DND-41 (cell line): ENCODE results near the gene SP2.

ENCODE experiments used
- ATAC-seq: fragments of 200-7000 bp; cut with Tn5 transposase; 3 replicates; pipeline ENCODE4 v1.9.1; 2021; ENCODE audit warnings: low read depth; ENCODE audit not compliant: insufficient read depth
- DNase-seq: peaks from one replicate; pipeline ENCODE4 v3.0.0-alpha.2; 2020
- H2AFZ ChIP-seq: 2 replicates; pipeline ENCODE4 v1.6.0; 2012; ENCODE audit warnings: low read depth, low read length
- H3K27ac ChIP-seq: 2 replicates; pipeline ENCODE4 v1.5.1; 2012; ENCODE audit warnings: low read length, inconsistent platforms
- H3K27me3 ChIP-seq: fragments of 200-600 bp; sonication (generic); 2 replicates; pipeline ENCODE4 v1.6.0; 2012; ENCODE audit warnings: low read length, mild to moderate bottlenecking, inconsistent platforms; ENCODE audit not compliant: insufficient read depth, poor library complexity
- H3K36me3 ChIP-seq: 2 replicates; pipeline ENCODE4 v1.5.1; 2012; ENCODE audit warnings: low read length, inconsistent platforms; ENCODE audit not compliant: insufficient read depth
- H3K4me1 ChIP-seq: 2 replicates; pipeline ENCODE4 v1.5.1; 2012; ENCODE audit warnings: mild to moderate bottlenecking, low read length; ENCODE audit not compliant: insufficient read depth
- H3K4me2 ChIP-seq: 2 replicates; pipeline ENCODE4 v1.6.0; 2012; ENCODE audit warnings: mild to moderate bottlenecking, moderate library complexity, low read length, inconsistent platforms; ENCODE audit not compliant: insufficient read depth
- H3K4me3 ChIP-seq, 2 experiments: fragments of 200-600 bp in 1 of 2; shearing (Covaris generic) in 1 of 2; 2 replicates each; pipeline ENCODE4 v1.5.1; 2012 to 2016; ENCODE audit warnings: inconsistent platforms in 2 of 2, low read length in 2 of 2, mild to moderate bottlenecking in 2 of 2, low read depth in 1 of 2, moderate library complexity in 1 of 2
- H3K79me2 ChIP-seq: 2 replicates; pipeline ENCODE4 v1.6.0; 2012; ENCODE audit warnings: low read length, inconsistent platforms; ENCODE audit not compliant: insufficient read depth
- H3K9ac ChIP-seq: 2 replicates; pipeline ENCODE4 v1.6.0; 2012; ENCODE audit warnings: low read depth, mild to moderate bottlenecking, inconsistent platforms, low read length, moderate library complexity
- H3K9me3 ChIP-seq: 2 replicates; pipeline ENCODE4 v1.5.1; 2012; ENCODE audit warnings: low read length, moderate library complexity, mild to moderate bottlenecking, inconsistent platforms; ENCODE audit not compliant: insufficient read depth, severe bottlenecking
- H4K20me1 ChIP-seq: 2 replicates; pipeline ENCODE4 v1.6.0; 2012; ENCODE audit warnings: low read length; ENCODE audit not compliant: insufficient read depth
- EZH2 ChIP-seq: IDR thresholded peaks from 3 replicates; pipeline ENCODE4 v1.6.1; 2012; ENCODE audit warnings: borderline replicate concordance, low read depth, mild to moderate bottlenecking, moderate library complexity, low read length, inconsistent platforms; ENCODE audit not compliant: severe bottlenecking
- TF ChIP-seq, protein P1 (sequence below): IDR thresholded peaks from 2 replicates; pipeline ENCODE4 v1.5.1; 2012; ENCODE audit warnings: borderline replicate concordance, low read length, moderate library complexity, mild to moderate bottlenecking; ENCODE audit not compliant: poor library complexity, severe bottlenecking; ENCODE audit errors: extremely low read depth

Gene SP2

DNA sequence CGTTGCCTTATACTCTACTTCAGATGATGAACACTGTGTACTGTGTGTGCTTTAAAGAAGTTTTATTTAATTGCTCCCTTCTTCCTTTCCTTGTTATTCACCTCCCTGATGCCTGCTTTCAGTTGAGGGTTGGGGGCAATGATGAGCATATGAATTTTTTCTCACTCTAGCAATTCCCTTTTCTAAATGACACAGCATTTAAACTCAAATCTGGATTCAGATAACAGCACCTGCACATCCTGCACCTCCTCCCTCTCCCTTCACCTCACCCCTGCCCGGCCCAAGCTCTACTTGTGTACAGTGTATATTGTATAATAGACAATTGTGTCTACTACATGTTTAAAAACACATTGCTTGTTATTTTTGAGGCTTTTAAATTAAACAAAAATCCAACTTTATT lies 32.4 kb downstream of the SP2 start:
- Histone ChIP-seq H4K20me1 (no peaks in the 10 kb centered on the region), H3K4me3 (no peak overlapping the region), H3K79me2 (no peaks in the 10 kb centered on the region), H3K9ac (no peak overlapping the region), H3K36me3 (peaks cover 55% of the 10 kb centered on the region), H3K4me2 (no peak overlapping the region), H3K9me3 (no peaks in the 10 kb centered on the region), H3K4me1 (no peaks in the 10 kb centered on the region), H3K27ac (no peak overlapping the region), H2AFZ (no peak overlapping the region), H3K27me3 (no peaks in the 10 kb centered on the region)
- TF ChIP-seq, protein P1, sequence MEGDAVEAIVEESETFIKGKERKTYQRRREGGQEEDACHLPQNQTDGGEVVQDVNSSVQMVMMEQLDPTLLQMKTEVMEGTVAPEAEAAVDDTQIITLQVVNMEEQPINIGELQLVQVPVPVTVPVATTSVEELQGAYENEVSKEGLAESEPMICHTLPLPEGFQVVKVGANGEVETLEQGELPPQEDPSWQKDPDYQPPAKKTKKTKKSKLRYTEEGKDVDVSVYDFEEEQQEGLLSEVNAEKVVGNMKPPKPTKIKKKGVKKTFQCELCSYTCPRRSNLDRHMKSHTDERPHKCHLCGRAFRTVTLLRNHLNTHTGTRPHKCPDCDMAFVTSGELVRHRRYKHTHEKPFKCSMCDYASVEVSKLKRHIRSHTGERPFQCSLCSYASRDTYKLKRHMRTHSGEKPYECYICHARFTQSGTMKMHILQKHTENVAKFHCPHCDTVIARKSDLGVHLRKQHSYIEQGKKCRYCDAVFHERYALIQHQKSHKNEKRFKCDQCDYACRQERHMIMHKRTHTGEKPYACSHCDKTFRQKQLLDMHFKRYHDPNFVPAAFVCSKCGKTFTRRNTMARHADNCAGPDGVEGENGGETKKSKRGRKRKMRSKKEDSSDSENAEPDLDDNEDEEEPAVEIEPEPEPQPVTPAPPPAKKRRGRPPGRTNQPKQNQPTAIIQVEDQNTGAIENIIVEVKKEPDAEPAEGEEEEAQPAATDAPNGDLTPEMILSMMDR: no peak
- TF ChIP-seq EZH2: no peak
- DNase-seq (no peak), ATAC-seq (no peak)

DNA sequence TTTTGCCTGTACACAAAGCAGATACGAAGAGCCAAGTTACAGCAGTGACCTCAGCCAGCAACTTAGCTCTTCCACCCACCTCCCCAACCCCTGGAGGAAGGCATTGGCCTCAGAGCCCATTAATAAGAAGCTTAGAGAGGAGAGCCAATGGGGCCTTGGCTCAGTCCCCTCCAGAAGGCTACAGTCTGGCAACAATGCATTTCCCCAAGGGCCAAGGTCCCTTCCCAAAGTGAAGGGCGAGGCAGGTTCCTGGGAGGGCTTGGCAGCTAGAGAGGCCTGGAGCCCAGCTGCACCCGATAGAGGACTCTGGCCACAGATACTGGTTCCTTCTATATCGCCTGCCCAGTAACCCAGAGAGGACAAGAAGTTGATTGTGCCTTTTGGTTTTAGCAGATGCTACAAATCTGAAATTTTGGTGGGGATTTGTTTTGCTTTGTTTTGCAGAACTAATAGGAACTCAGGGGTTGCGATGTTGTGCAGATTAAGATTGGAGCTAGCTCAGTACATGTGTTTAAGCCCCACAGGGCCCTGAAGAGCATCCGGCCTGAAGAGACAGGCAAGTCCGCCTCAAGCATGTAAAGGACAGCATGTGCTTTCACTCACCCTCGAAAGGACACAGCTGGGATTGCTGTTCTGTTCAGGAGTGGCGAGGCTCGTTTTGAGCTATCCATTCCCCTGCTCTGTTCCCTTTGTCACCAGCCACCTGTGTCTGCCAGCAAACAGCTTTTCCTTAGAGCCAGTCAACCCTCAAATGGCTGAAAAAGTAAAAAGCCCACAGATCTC lies 33.4 kb downstream of the SP2 start:
- no peak overlapping the region for H2AFZ ChIP-seq
- no peaks in the 10 kb centered on the region for H3K79me2 ChIP-seq
- no peak for ATAC-seq
- H3K27me3 ChIP-seq: no peaks in the 10 kb centered on the region
- H3K4me1 ChIP-seq: no peaks in the 10 kb centered on the region
- no peak overlapping the region for H3K4me3 ChIP-seq
- no peak for DNase-seq
- no peak overlapping the region for H3K4me2 ChIP-seq
- H4K20me1 ChIP-seq: no peaks in the 10 kb centered on the region
- H3K9ac ChIP-seq: no peak overlapping the region
- TF ChIP-seq EZH2: no peak
- TF ChIP-seq, protein P1: no peak
- no peak overlapping the region for H3K27ac ChIP-seq
- peaks cover 47% of the 10 kb centered on the region for H3K36me3 ChIP-seq
- H3K9me3 ChIP-seq: no peaks in the 10 kb centered on the region

DNA sequence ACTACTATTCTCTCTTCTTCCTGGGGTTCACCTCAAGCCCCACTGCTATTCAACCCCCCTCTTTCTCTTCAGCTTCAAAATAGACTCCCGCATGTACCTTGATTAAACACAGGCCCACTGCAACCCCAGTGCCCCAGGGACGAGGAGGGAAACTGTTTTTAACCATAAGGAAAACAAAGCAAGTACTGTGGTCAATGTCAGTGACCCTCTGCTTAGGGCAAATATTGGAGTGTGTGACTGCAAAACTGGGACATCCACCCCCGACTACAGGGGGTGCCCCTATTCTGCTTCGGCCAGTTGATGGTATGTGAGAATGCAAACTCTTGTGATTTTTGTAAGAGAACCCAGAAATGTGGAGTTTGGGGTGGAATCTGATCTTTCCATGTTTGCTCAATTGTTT lies 35.8 kb downstream of the SP2 start:
- H3K27ac ChIP-seq: no peak overlapping the region
- H3K79me2 ChIP-seq: no peaks in the 10 kb centered on the region; the same call in 1 of the 2 replicates
- H3K36me3 ChIP-seq: peaks cover 26% of the 10 kb centered on the region; the same call in 1 of the 2 replicates
- no peak overlapping the region for H3K9ac ChIP-seq
- H3K4me2 ChIP-seq: no peak overlapping the region
- TF ChIP-seq, protein P1: no peak
- TF ChIP-seq EZH2: no peak
- no peaks in the 10 kb centered on the region for H3K9me3 ChIP-seq
- ATAC-seq (no peak), DNase-seq (no peak)
- H2AFZ ChIP-seq: no peak overlapping the region
- no peaks in the 10 kb centered on the region for H3K4me1 ChIP-seq
- H3K27me3 ChIP-seq: no peaks in the 10 kb centered on the region
- H4K20me1 ChIP-seq: no peaks in the 10 kb centered on the region; the same call in 1 of the 2 replicates
- no peak overlapping the region for H3K4me3 ChIP-seq
